ENCODE data around the gene CAPN14.

Gene CAPN14

DNA sequence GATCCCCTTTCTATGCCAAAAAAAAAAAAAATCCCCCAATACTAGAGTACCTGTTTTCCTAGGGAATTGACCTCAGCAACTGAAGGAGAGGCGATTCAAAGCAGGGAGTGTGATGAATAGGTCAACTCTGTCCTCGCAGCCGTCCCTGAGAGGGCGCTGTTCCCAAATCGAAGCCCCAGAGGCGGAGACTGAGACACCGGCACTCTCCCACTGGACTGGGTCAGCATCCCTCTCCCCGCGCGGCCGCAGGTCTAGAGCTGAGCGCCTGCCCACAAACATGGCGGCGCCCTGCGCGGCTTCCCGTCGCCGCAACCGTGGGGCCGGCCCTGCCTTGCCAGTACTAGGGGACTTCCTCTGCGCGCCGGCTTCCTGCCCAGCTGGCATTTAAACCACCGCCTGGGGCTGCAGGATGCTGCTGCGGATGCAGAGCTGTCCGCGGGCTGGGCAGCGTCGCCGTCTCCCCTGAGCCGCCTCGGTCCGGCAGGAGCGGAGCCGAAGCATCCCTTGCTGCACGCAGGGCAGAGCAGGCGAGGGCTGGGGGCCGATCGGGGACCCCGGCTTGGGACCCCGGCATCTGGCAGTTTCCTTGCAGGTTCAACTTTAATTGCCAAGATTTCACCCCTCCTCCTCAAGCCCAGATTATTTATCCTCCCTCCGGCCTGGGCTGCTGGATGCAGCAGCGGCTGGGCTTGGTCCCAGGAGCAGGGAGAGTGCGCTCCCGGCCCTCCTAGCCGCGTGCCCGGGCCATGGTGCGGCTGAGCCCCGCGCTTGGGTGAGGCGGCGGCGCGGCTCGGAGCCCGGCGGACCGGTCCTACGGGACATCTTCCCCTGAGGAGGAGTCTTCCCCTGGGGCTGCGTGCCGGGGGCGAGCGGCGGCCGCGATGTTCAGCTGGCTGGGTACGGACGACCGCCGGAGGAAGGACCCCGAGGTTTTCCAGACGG, 16.7 kb upstream of the CAPN14 start, which contains the start of gene EHD3:
EHD3 (plus strand) TSS at position 412 of the 942 bp plus-strand sequence; CDS start at position 882, 470 bp downstream.
- TF ChIP-seq, protein P1, sequence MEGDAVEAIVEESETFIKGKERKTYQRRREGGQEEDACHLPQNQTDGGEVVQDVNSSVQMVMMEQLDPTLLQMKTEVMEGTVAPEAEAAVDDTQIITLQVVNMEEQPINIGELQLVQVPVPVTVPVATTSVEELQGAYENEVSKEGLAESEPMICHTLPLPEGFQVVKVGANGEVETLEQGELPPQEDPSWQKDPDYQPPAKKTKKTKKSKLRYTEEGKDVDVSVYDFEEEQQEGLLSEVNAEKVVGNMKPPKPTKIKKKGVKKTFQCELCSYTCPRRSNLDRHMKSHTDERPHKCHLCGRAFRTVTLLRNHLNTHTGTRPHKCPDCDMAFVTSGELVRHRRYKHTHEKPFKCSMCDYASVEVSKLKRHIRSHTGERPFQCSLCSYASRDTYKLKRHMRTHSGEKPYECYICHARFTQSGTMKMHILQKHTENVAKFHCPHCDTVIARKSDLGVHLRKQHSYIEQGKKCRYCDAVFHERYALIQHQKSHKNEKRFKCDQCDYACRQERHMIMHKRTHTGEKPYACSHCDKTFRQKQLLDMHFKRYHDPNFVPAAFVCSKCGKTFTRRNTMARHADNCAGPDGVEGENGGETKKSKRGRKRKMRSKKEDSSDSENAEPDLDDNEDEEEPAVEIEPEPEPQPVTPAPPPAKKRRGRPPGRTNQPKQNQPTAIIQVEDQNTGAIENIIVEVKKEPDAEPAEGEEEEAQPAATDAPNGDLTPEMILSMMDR (conservative IDR thresholded peaks at IDR 0.05; ENCODE audit: low read depth), result peak; percentile 72
- POLR2A ChIA-PET (ENCODE audit: low non-redundant PET), result interaction anchor here (0.7 kb wide), 1 partner anchor 452 kb away, joined by 7 read pairs; no protein-coding TSS in a partner anchor
- CTCF ChIA-PET, result interaction anchor here (0.6 to 1.4 kb wide), 11 partner anchors 13 to 1471 kb away, joined by 3 to 5 read pairs (median 3); no protein-coding TSS in a partner anchor
- peak; percentile 81 for DNase-seq (ENCODE audit: low spot score)
- H3K27ac ChIP-seq, result peak within 1 kb of the TSS; percentile 47

DNA sequence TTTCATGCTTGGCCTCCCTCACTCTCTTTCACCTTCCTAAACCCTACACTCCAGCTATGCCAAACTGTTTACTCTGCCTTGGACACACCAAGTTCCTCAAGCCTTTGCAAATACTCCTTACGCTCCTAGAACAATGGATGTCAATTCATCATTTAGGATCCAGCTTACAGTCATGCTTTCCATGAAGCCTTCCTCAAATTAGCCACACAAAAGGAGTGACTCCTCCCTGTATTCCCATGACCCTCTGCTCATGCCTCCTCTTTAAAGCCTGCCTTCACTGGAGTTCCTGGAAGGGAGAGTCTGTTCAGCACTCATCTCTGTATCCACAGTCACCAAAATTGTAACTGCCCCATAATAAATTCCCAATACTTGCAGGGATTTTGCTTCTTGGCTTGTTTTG, 15.9 kb upstream of the CAPN14 start:
- ChIA-PET POLR2A (ENCODE audit: low non-redundant PET) (no interaction called here), CTCF (interaction anchor here (0.6 to 1.4 kb wide), 9 partner anchors 13 to 1471 kb away, joined by 3 to 5 read pairs (median 3); no protein-coding TSS in a partner anchor)
- no peak overlapping the region for H3K27ac ChIP-seq
- DNase-seq (ENCODE audit: low spot score), result no peak
- TF ChIP-seq, protein P1 (conservative IDR thresholded peaks at IDR 0.05; ENCODE audit: low read depth), result no peak

DNA sequence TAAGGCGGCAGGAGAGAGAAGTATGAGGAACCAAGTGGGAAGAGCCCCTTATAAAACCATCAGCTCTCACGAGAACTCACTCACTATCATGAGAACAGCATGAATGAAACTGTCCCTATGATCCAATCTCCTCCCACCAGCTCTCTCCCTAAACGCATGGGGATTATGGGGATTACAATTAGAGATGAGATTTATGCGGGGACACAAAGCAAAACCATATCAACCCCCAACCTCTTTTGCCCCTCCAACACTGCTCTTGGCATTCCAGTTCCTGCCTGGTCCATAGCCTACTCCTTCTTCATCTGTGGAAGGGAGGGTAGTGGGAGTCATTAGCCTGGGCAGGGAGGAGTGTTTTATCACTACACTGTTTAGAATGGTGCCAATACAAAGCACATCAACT, 15.3 kb upstream of the CAPN14 start:
- no peak overlapping the region for H3K27ac ChIP-seq
- POLR2A ChIA-PET (ENCODE audit: low non-redundant PET), result no interaction called here
- TF ChIP-seq, protein P1 (conservative IDR thresholded peaks at IDR 0.05; ENCODE audit: low read depth), result no peak
- CTCF ChIA-PET, result interaction anchor here (1.2 kb wide), 1 partner anchor 62 kb away, joined by 3 read pairs; no protein-coding TSS in a partner anchor
- no peak for DNase-seq (ENCODE audit: low spot score)

DNA sequence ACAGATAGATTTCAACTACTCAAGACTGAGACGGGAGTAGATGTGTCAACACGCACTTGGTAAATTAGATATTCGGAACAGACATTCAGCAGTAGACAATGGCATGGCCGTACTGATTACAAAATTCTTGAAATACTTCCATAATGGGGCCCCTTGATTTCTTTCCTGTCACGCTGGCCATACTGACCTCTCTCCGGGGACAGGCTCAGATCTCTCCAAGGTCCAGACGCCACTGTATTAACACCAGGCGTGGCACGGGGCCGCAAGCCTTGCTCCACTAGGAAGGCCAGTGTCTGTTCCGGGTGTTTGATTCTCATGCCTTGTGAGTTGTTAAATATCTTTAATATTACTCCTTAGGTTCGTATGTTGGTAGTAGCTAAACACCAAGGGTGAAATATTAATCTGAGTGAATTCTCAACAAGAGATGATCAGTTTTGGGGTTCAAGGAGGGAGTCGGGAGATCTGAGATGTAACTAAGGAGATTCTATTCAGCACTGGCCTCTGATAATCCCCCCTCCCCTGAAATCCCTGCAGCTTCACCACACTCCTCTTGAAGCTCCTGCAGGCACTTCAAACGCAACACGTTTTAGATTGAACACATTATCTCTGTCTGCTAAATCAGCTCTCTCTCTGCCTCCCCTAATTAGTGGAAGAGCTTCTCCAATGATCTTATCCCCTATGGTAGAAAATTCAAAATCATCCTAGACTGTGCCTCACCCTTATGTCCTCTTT, 14.4 kb upstream of the CAPN14 start:
- DNase-seq (ENCODE audit: low spot score), result no peak
- POLR2A ChIA-PET (ENCODE audit: low non-redundant PET), result no interaction called here
- TF ChIP-seq, protein P1 (conservative IDR thresholded peaks at IDR 0.05; ENCODE audit: low read depth), result no peak
- CTCF ChIA-PET, result interaction anchor here (0.5 to 1.2 kb wide), 2 partner anchors 16 to 61 kb away, joined by 3 to 4 read pairs; no protein-coding TSS in a partner anchor
- H3K27ac ChIP-seq, result no peak overlapping the region

DNA sequence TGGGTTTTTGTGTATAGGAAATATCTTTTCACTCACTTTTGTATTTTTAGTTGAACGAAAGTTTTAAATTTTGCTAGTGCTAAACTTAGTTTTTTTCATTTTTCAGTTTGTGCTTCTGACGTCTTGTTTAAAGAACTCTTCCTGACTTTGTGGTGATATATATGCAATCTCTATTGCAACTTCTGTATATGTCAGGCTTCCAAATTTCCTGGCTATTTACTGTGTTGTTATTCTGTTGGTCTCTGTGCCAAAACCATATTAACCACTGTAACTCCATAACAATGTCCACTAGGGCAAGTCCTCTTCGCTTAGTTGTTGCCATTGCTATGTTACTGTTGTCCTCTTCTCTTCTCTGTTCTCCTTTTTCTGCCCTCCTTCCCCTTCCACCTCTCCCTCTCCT, 13.4 kb upstream of the CAPN14 start:
- DNase-seq (ENCODE audit: low spot score), result no peak
- TF ChIP-seq, protein P1 (conservative IDR thresholded peaks at IDR 0.05; ENCODE audit: low read depth), result no peak
- no peak overlapping the region for H3K27ac ChIP-seq
- ChIA-PET POLR2A (ENCODE audit: low non-redundant PET) (no interaction called here), CTCF (no interaction called here)

DNA sequence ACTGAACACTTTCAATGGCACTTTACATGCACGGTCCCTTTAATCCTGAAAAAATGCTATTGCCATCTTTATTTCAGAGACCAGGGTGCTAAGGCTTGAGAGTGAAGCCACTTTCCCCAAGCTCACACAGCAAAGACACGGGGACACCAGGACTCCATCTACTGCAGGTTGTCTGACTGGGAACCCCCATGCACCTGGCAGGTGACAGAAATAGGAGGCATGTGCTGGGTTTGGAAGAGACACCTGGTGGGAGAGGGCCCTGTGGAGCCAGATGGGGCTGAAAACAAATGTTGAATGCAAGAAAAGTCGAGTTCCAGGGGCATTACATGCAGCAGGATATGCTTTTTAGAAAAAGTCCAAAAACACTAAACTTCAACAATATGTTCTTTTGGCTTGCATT, 11.4 kb upstream of the CAPN14 start:
- CTCF ChIA-PET, result interaction anchor here (0.6 kb wide), 1 partner anchor 1405 kb away, joined by 3 read pairs; no protein-coding TSS in a partner anchor
- H3K27ac ChIP-seq, result no peak overlapping the region
- TF ChIP-seq, protein P1 (conservative IDR thresholded peaks at IDR 0.05; ENCODE audit: low read depth), result no peak
- POLR2A ChIA-PET (ENCODE audit: low non-redundant PET), result no interaction called here
- no peak for DNase-seq (ENCODE audit: low spot score)
